HepG2 (cell line): ENCODE results near the gene CAPN8. TPM values are rescaled to one million over a fixed set of nuclear protein-coding genes. Genes with fewer than 3 reads are reported as not detected.

ENCODE experiments used
- ATAC-seq: fragments of 200-7000 bp; cut with Tn5 transposase; 3 replicates; pipeline ENCODE4 v1.9.1; 2020; ENCODE audit warnings: mild to moderate bottlenecking, moderate library complexity
- BruUV-seq: library from RNA; stranded (reverse); fragments of 400-500 nt; replicated peaks from 2 replicates; lab custom pipeline; 2021; lab: Mats Ljungman, UMichigan
- CTCF ChIA-PET: fragments of 300-600 bp; formaldehyde crosslinking; extraction: SDS; loops from one replicate; lab custom pipeline; 2021; ENCODE audit warnings: low total read pairs, inconsistent platforms, low intra/inter-chr PET ratio; lab: Yijun Ruan, JAX
- POLR2A ChIA-PET: fragments of 350-600 bp; sonication (Branson Sonifier 250); formaldehyde crosslinking; loops from one replicate; lab custom pipeline; 2020; ENCODE audit warnings: antibody characterized with exemption, inconsistent platforms; lab: Yijun Ruan, JAX
- DNase-seq: peaks from one replicate; pipeline ENCODE4 v3.0.0-alpha.2; 2015; ENCODE audit warnings: low spot score
- FAIRE-seq: peaks from 3 replicates; lab custom pipeline; 2011; peaks lifted over from hg19 to GRCh38; lab: Jason Lieb, UNC
- H2AFZ ChIP-seq: one replicate; pipeline ENCODE4 v1.6.1; 2011; ENCODE audit warnings: low read length, inconsistent platforms
- H3K27ac ChIP-seq: fragments of 300-600 bp; 3 replicates; pipeline ENCODE4 v1.8.0; 2011; ENCODE audit warnings: mixed run types, mild to moderate bottlenecking, mixed read lengths, low read length, inconsistent platforms; ENCODE audit not compliant: insufficient read depth; ENCODE audit errors: extremely low read length
- H3K27me3 ChIP-seq, 2 experiments: fragments of 200-600 bp in 1 of 2; 2 replicates in 1 of 2; 3 replicates in 1 of 2; pipeline versions ENCODE4 v1.6.0 to v1.8.0; 2011; ENCODE audit warnings: low read length in 2 of 2, mild to moderate bottlenecking in 2 of 2, moderate library complexity in 2 of 2, inconsistent platforms in 1 of 2; ENCODE audit not compliant: insufficient read depth in 2 of 2, control insufficient read depth in 1 of 2
- H3K36me3 ChIP-seq, 2 experiments: fragments of 200-600 bp in 1 of 2; replicated peaks in 1 of 2; 2 replicates in 1 of 2; 3 replicates in 1 of 2; pipeline versions ENCODE4 v1.5.1 to v1.8.0; 2011; ENCODE audit warnings: low read length in 2 of 2, inconsistent platforms in 1 of 2; ENCODE audit not compliant: insufficient read depth in 2 of 2, control insufficient read depth in 1 of 2
- H3K4me1 ChIP-seq: 2 replicates; pipeline ENCODE4 v1.5.1; 2012; ENCODE audit warnings: low read length, inconsistent platforms; ENCODE audit not compliant: insufficient read depth
- H3K4me2 ChIP-seq: 2 replicates; pipeline ENCODE4 v1.6.0; 2011; ENCODE audit warnings: low read depth, low read length, inconsistent platforms
- H3K4me3 ChIP-seq, 3 experiments: fragments of 200-600 bp in 1 of 3; sonication (generic), shearing (Covaris generic) in 1 of 3; replicated peaks in 1 of 3; 2 replicates each; pipeline ENCODE4 v1.5.1; 2011 to 2016; ENCODE audit warnings: low read length in 3 of 3, inconsistent platforms in 2 of 3, low read depth in 2 of 3, mild to moderate bottlenecking in 2 of 3, control low read depth in 1 of 3, mixed read lengths in 1 of 3; ENCODE audit not compliant: insufficient read depth in 1 of 3
- H3K79me2 ChIP-seq: one replicate; pipeline ENCODE4 v1.6.1; 2011; ENCODE audit warnings: low read length, inconsistent platforms; ENCODE audit not compliant: insufficient read depth
- H3K9ac ChIP-seq: 2 replicates; pipeline ENCODE4 v1.6.0; 2011; ENCODE audit warnings: mild to moderate bottlenecking, low read depth, low read length, inconsistent platforms; ENCODE audit not compliant: insufficient read depth
- H3K9me3 ChIP-seq: 2 replicates; pipeline ENCODE4 v1.5.1; 2012; ENCODE audit warnings: mild to moderate bottlenecking, low read length
- H4K20me1 ChIP-seq: 2 replicates; pipeline ENCODE4 v1.6.0; 2011; ENCODE audit warnings: inconsistent platforms, mild to moderate bottlenecking, low read length, moderate library complexity; ENCODE audit not compliant: insufficient read depth
- HNF4A ChIP-seq: sonication (generic); formaldehyde crosslinking; IDR thresholded peaks from 2 replicates; pipeline ENCODE4 v1.4.0; 2020; ENCODE audit warnings: missing genetic modification reagents
- HNRNPK ChIP-seq: fragments of 200-400 bp; formaldehyde crosslinking; IDR thresholded peaks from 2 replicates; pipeline ENCODE4 v1.6.1; 2018; ENCODE audit warnings: low read length, low read depth, moderate library complexity, mild to moderate bottlenecking; ENCODE audit not compliant: poor library complexity, severe bottlenecking
- PCBP2 ChIP-seq: fragments of 200-400 bp; formaldehyde crosslinking; optimal IDR thresholded peaks from 2 replicates; pipeline ENCODE3; 2018; ENCODE audit warnings: low read length, low read depth; ENCODE audit not compliant: poor library complexity, severe bottlenecking
- SRSF9 ChIP-seq: fragments of 200-400 bp; formaldehyde crosslinking; IDR thresholded peaks from 2 replicates; pipeline ENCODE4 v1.6.1; 2018; ENCODE audit warnings: borderline replicate concordance, mild to moderate bottlenecking, low read depth, low read length; ENCODE audit not compliant: insufficient read depth, poor library complexity, severe bottlenecking
- ZBTB21 ChIP-seq: sonication (generic); formaldehyde crosslinking; IDR thresholded peaks from 2 replicates; pipeline ENCODE4 v1.4.0; 2020; ENCODE audit warnings: missing genetic modification reagents
- ZNF7 ChIP-seq: IDR thresholded peaks from 2 replicates; pipeline ENCODE4 v1.6.1; 2016; ENCODE audit warnings: missing biosample characterization, missing genetic modification reagents
- WGBS: methylation state at CpG from one replicate; pipeline ENCODE4 v1.1.6; 2017; ENCODE audit warnings: low lambda C conversion rate; 5-methylcytosine and 5-hydroxymethylcytosine counted together
- in situ Hi-C: cut with HindIII; loops from 2 replicates; pipeline ENCODE4 v1.10.0; 2017; ENCODE audit warnings: low pct_unique_long_range_greater_than_20kb; ENCODE audit not compliant: extremely low pct_ligation_motif_present
- intact Hi-C: fragments of 100-400 bp; cut with micrococcal nuclease; formaldehyde crosslinking; loops from one replicate; pipeline ENCODE4 v1.10.0; 2022; ENCODE audit not compliant: unreplicated experiment
- polyA plus RNA-seq, 8 experiments: library from polyadenylated mRNA; depleted of rRNA in 3 of 8; stranded (reverse) in 7 of 8; unstranded in 1 of 8; fragments of >200 nt; fragmentation: Illumina TruSeq in 4 of 8; extraction: Trizol in 4 of 8; gene quantifications; 2 replicates each; pipeline versions ENCODE4 v1.2.1 to v1.2.3, GENCODE V29; 2011 to 2016; ENCODE audit warnings: low read depth in 4 of 8, missing spikeins in 1 of 8, mixed read lengths in 1 of 8; ENCODE audit not compliant: insufficient read depth in 1 of 8
- total RNA-seq, 5 experiments: library from RNA; depleted of rRNA; stranded (reverse); fragments of >200 nt; fragmentation: Illumina TruSeq; extraction: Trizol; gene quantifications; 2 replicates each; pipeline ENCODE4 v1.2.3, GENCODE V29; 2016; ENCODE audit warnings: low read depth in 1 of 5
- TF ChIP-seq, protein P1 (sequence below): sonication (generic); formaldehyde crosslinking; IDR thresholded peaks from 2 replicates; pipeline ENCODE4 v1.9.0; 2022; ENCODE audit warnings: missing genetic modification reagents, mild to moderate bottlenecking, borderline replicate concordance
- TF ChIP-seq, protein P2 (sequence below): conservative IDR thresholded peaks from 2 replicates; pipeline ENCODE4 v1.6.1; 2018; ENCODE audit warnings: missing genetic modification reagents
- TF ChIP-seq, protein P3 (sequence below): sonication (generic); formaldehyde crosslinking; IDR thresholded peaks from one replicate; pipeline ENCODE4 v1.5.1; 2020; ENCODE audit warnings: mild to moderate bottlenecking, missing genetic modification reagents; ENCODE audit errors: not compliant biosample characterization

Gene CAPN8
- total and polyA plus RNA-seq, 2 of the 13 experiments (the other 11 are each of a cell fraction or from before 2014, with no cell fraction given) = 0.20 to 0.25 TPM

DNA sequence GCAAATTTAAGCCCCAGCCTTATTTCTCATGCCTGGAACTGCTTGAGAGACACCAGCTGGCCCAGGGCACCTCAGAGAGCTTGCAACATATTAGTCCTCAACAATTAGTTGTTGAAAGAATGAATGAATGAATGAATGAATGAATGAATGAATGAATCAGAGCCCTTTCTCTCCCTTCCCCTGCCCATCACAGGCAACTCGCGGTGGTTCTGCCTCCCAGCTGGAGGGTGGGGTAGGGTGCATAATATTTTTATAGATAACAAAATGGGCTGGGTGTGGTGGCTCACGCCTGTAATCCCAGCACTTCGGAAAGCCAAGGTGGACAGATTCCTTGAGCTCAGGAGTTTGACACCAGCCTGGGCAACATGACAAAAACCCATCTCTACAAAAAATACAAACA lies 162.2 kb downstream of the CAPN8 start (continued):
- TF ChIP-seq, protein P1, sequence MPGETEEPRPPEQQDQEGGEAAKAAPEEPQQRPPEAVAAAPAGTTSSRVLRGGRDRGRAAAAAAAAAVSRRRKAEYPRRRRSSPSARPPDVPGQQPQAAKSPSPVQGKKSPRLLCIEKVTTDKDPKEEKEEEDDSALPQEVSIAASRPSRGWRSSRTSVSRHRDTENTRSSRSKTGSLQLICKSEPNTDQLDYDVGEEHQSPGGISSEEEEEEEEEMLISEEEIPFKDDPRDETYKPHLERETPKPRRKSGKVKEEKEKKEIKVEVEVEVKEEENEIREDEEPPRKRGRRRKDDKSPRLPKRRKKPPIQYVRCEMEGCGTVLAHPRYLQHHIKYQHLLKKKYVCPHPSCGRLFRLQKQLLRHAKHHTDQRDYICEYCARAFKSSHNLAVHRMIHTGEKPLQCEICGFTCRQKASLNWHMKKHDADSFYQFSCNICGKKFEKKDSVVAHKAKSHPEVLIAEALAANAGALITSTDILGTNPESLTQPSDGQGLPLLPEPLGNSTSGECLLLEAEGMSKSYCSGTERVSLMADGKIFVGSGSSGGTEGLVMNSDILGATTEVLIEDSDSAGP (CRISPR knock-in tag) = no peak
- TF ChIP-seq ZNF7 (CRISPR knock-in tag) = no peak

DNA sequence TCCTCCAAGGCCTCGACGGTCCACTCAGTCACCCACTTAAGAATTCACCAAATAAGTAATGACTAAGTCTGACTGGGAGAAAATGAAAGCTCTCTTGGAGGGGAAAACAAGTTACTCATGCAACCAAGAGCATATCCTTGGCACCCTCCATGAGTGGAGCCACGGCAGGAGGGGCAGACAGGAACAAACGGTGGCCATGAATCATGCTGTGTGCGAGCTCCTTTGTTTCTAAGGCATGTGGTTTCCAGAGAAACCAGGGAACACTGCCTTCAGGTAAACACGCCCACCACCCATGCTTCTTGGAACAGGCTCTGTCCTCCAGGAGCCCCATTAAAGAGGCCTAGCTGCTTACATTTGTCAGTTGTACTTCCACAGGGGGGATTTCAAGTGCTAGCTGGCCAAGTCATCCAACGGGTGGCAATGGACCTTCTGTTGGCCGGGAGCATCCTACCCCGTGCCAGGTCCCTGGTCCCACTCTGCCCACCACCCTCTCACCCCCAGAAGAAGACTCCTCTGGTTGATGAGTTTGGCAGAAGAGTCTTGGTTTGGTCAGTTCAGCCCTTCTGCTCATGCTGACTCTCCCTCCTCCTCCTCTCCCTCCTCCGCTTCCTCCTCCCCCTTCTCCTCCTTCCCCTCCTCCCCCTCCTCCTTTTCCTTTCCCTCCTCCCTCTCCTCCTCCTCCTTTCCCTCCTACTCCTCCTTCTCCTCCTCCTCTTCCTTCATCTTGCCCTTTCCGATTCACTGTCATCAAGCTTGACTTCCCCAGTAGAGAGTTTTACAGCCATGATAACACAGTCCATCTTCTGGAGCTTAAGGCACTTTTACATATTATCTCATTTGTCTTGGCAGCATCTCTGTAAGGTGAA lies 164.7 kb downstream of the CAPN8 start:
- Histone ChIP-seq H3K27me3 (no peaks in the 10 kb centered on the region; a peak in 3 of 5 replicates), H3K27ac (no peak overlapping the region), H3K9ac (no peak overlapping the region), H3K79me2 (no peaks in the 10 kb centered on the region), H3K4me1 (no peaks in the 10 kb centered on the region), H3K4me3 (no peak overlapping the region), H3K36me3 (no peaks in the 10 kb centered on the region), H3K9me3 (no peaks in the 10 kb centered on the region), H2AFZ (no peak overlapping the region), H3K4me2 (no peak overlapping the region), H4K20me1 (no peaks in the 10 kb centered on the region)
- ATAC-seq (no peak), DNase-seq (no peak), FAIRE-seq (no peak)
- POLR2A ChIA-PET = no interaction called here
- no TSS peak for BruUV-seq
- CTCF ChIA-PET = no interaction called here
- in situ Hi-C loops = no loop called here
- 22% methylated on average over 6 of the region's 11 CpGs for WGBS
- intact Hi-C loops = no loop called here
- peak; percentile 28 for TF ChIP-seq PCBP2
- TF ChIP-seq, protein P2, sequence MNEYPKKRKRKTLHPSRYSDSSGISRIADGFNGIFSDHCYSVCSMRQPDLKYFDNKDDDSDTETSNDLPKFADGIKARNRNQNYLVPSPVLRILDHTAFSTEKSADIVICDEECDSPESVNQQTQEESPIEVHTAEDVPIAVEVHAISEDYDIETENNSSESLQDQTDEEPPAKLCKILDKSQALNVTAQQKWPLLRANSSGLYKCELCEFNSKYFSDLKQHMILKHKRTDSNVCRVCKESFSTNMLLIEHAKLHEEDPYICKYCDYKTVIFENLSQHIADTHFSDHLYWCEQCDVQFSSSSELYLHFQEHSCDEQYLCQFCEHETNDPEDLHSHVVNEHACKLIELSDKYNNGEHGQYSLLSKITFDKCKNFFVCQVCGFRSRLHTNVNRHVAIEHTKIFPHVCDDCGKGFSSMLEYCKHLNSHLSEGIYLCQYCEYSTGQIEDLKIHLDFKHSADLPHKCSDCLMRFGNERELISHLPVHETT (CRISPR knock-in tag) = no peak
- TF ChIP-seq SRSF9 = no peak
- TF ChIP-seq HNRNPK = peak; percentile 29
- TF ChIP-seq HNF4A = no peak
- TF ChIP-seq ZBTB21 (CRISPR knock-in tag) = no peak
- TF ChIP-seq, protein P3, sequence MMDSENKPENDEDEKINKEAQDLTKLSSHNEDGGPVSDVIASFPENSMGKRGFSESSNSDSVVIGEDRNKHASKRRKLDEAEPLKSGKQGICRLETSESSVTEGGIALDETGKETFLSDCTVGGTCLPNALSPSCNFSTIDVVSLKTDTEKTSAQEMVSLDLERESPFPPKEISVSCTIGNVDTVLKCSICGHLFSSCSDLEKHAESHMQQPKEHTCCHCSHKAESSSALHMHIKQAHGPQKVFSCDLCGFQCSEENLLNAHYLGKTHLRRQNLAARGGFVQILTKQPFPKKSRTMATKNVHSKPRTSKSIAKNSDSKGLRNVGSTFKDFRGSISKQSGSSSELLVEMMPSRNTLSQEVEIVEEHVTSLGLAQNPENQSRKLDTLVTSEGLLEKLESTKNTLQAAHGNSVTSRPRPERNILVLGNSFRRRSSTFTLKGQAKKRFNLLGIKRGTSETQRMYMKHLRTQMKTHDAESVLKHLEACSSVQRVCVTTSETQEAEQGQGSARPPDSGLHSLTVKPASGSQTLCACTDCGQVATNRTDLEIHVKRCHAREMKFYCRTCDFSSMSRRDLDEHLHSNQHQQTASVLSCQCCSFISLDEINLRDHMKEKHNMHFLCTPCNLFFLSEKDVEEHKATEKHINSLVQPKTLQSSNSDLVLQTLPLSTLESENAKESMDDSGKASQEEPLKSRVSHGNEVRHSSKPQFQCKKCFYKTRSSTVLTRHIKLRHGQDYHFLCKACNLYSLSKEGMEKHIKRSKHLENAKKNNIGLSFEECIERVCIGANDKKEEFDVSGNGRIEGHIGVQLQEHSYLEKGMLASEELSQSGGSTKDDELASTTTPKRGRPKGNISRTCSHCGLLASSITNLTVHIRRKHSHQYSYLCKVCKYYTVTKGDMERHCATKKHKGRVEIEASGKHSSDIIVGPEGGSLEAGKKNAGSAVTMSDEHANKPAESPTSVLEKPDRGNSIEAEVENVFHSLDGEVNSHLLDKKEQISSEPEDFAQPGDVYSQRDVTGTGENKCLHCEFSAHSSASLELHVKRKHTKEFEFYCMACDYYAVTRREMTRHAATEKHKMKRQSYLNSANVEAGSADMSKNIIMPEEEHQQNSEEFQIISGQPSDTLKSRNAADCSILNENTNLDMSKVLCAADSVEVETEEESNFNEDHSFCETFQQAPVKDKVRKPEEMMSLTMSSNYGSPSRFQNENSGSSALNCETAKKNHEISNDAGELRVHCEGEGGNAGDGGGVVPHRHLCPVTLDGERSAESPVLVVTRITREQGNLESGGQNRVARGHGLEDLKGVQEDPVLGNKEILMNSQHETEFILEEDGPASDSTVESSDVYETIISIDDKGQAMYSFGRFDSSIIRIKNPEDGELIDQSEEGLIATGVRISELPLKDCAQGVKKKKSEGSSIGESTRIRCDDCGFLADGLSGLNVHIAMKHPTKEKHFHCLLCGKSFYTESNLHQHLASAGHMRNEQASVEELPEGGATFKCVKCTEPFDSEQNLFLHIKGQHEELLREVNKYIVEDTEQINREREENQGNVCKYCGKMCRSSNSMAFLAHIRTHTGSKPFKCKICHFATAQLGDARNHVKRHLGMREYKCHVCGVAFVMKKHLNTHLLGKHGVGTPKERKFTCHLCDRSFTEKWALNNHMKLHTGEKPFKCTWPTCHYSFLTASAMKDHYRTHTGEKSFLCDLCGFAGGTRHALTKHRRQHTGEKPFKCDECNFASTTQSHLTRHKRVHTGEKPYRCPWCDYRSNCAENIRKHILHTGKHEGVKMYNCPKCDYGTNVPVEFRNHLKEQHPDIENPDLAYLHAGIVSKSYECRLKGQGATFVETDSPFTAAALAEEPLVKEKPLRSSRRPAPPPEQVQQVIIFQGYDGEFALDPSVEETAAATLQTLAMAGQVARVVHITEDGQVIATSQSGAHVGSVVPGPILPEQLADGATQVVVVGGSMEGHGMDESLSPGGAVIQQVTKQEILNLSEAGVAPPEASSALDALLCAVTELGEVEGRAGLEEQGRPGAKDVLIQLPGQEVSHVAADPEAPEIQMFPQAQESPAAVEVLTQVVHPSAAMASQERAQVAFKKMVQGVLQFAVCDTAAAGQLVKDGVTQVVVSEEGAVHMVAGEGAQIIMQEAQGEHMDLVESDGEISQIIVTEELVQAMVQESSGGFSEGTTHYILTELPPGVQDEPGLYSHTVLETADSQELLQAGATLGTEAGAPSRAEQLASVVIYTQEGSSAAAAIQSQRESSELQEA (CRISPR knock-in tag) = no peak
